HG03025 (cell line): Measurements from ENCODE around the gene NNMT.
"Not testable (repeated sequence)": the region's sequence is repeated elsewhere in the genome, so short reads cannot be mapped to it uniquely, and the experiment has no call there.

Experiments
- ATAC-seq: cut with Tn5 transposase; IDR thresholded peaks from one replicate; pipeline ENCODE4 v1.9.1; 2021; ENCODE audit warnings: mild to moderate bottlenecking, moderate library complexity; ENCODE audit not compliant: unreplicated experiment, low FRiP score

NNMT gene

DNA sequence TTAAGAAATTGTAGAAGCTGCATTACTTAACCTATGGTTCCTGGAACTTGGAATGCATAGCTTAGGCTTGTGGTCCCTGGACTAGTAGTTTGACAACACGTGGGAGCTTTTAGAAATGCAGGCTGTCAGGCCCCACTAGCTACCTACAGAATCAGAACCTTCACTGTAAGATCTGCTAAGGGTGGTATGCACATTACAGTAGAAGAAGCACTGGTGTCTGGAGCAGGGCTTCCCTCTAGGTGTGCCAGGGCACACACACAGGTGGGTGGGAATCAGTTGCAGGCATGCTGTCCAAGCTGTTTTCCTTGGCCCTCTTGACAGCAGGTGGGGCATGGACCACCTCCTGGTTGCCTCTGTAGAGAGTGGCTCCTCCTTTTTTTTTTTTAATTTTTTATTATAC is 8.8 kb downstream of the NNMT start:
- no peak for ATAC-seq

DNA sequence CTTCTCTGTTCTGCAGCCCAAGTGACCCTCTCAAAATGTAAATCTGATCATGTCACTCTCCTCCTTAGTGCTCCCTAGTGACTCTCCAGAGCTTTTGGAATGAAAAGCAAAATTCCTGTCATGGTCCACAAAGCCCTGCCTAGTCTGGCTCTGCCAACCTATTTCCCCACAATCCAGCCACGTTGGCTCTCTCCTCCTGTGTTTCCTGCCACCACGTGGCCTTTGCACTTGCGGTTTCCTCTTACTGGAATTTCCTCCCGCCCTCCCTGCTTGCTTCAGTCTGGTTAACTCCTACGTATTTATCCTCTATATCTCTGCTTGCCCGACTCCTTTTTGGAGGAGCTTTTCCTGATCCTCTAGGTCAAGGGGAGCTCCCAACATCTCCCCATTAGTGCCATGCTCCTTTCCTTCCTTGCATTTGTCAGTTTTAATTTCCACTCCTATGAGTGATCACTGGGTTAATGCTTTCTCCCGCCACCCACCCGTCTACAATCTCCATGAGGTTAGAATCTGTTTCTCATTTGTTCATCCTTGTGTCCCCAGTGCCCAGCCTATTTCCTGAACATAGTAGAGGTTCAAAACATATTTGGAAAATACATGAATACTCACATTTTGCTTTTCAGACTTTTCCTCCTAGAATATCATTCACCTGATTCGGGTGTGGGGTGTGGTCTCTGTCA is 11.5 kb downstream of the NNMT start:
- ATAC-seq = no peak

- ATAC-seq = no peak
These were observed 12.5 kb downstream of the NNMT start for GRCh38 chr11:114308689-114309089.

GRCh38 chr11:114309517-114309916 is 13.3 kb downstream of the NNMT start:
- no peak for ATAC-seq

DNA sequence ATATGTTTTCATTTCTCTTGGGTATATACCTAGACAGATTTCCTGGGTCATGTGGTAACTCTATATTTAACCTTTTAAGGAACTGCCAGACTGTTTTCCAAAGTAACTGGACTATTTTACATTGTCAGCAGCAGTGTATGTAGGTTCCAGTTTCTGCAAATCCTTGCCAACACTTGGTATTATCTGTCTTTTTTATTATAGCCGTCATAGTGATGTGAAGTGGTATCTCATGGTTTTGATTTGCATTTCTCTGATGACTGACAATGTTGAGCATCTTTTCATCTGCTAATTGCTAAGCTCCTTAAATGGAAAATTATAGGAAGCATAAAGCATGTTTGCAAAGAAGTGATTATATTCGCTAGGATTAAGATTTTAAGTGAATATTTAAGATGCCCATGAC is 13.9 kb downstream of the NNMT start:
- no peak for ATAC-seq

DNA sequence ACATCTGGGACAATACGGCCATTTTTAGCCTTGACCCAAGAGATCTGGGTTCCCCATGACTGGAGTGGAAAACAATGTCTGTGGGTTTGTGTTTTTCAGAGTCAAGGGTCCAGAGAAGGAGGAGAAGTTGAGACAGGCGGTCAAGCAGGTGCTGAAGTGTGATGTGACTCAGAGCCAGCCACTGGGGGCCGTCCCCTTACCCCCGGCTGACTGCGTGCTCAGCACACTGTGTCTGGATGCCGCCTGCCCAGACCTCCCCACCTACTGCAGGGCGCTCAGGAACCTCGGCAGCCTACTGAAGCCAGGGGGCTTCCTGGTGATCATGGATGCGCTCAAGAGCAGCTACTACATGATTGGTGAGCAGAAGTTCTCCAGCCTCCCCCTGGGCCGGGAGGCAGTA is 15.7 kb downstream of the NNMT start:
- ATAC-seq = no peak

DNA sequence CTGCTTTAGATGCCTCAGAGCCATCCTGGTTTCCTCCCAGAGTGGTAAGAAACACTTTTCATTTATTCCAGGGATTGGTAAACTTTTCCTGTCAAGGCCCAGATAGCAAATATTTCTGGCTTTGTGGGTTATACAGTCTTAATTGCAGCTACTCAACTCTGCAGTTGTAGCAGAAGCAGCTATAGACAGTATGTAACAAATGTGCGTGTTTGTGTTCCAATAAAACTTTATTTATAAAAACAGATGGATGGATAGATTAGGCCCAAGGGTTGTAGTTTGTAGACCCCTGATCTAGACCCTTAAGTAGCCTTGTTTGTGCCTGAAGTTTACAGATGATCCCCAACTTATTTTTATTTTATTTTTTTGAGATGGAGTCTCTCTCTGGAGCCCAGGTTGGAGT is 17.9 kb downstream of the NNMT start:
- ATAC-seq = no peak

GRCh38 chr11:114315749-114316368 is 19.7 kb downstream of the NNMT start:
- ATAC-seq = no peak

DNA sequence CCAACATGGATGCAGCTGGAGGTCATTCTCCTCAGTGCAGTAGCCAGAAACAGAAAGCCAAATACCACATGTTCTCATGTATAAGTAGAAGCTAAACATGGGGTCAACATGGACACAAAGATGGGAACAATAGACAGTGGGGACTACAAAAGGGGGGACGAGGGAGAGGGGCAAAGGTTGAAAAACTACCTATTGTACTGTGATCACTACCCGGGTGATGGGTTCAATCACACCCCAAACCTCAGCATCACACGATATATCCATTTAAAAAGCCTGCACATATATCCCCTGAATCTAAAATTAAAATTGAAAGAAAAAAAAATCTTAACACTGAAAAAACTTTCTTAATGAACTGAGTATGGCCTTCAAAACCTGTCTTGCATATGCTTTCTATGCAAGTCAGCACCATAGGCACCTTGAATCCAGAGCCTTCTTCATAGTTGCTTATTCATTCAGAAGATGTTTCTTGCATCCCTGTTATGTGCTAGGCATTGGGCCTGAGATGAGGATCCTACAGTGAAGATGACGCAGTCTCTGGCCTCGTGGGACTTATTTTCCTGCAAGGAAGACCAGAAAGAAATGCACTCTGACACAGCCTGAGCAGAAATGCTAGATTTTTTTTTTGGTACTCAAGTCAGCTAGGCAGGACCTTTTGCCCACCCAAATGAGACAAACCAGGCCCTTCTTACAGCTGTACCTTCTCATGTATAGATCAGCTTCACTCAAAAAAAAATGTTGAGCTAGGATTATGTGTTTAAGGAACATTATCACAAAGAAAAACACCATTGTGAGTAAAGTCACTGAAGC is 21.0 kb downstream of the NNMT start:
- no peak for ATAC-seq

DNA sequence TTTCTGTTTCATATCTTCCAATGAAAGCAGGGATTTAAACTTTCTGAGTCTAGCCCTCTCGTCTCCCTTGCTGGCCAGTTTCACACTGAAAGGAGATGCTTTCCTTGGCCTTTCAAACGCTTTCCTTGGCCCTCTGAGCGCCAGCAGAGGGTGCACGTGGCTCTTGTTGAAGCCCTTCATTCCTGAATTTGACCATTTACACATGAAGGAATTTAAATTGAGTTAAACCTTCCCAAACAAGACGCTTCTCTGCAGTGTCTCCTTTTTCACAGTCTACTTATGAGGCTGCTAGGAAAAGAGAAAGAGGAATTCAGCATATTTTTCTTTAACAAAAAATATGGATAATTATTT is 21.6 kb downstream of the NNMT start:
- ATAC-seq = no peak

- ATAC-seq = no peak
These were observed 22.2 kb downstream of the NNMT start for GRCh38 chr11:114318361-114318760.

GRCh38 chr11:114319716-114320328 is 23.6 kb downstream of the NNMT start:
- ATAC-seq = no peak

DNA sequence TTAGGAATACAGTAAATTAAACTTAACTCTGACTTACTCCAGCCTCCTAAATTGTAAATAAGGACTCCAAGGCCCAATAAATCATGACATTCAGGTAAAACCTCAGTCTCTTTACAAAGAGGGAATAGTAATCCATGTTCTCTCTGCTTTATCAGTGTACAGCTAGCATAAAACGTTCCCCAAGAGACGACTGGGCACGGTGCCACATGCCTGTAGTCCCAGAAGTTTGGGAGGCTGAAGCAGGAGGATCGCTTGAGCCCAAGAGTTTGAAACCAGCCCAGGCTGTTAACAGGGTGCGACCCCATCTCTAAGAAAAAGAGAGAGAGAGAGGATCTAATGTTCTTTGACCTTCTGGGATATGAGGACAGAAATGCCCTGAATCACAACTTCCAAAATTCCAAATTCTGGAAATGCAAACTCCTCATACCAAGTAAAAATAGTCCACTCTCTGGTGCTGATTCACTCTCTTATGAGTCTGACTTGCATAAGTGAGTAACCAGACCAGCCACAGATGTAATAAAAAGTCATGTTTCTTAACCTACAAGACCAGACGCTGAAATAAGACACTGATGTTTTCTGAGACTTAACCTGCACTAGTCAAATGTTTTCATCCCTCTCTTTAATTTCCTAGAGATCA is 25.5 kb downstream of the NNMT start:
- no peak for ATAC-seq

GRCh38 chr11:114322934-114323333 is 26.7 kb downstream of the NNMT start:
- no peak for ATAC-seq

DNA sequence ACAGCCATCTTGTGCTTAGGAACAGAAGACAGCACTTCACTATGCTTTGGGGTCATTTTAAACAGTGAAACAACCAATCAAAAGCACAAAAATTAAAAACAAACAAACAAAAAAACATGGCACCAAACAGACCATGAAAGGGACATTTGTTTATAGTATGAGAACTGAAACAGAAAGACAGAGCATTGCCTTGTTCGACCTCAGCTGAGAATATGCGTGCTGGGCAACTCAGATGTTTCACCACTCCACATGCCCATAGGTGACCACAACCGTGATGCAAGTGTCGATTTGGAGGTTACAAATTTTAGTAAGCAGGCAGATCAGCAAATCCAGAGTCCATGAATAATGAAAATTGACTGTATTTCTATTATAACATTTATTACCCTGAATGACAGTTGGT is 30.0 kb downstream of the NNMT start:
- no peak for ATAC-seq

- no peak for ATAC-seq
These were observed 30.6 kb downstream of the NNMT start for GRCh38 chr11:114326776-114327175.

DNA sequence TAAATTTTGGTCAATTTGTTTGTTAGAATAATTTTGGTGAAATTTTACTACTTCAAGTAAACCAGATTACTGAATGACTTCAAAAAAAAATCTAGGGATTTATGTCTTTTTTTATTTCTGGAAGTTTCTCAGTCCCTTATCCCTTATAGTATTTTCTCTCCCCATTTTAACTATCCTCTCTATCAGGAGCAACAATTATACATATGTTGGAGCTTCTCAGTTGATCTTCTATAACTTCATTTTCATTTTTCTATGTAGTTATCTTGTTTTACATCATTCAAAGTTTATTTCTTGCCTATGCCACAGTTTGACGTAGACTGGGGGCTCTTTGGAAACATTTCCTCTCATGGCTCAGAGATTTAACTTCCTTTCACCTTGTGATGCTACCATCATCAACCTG is 34.2 kb downstream of the NNMT start:
- ATAC-seq = no peak

DNA sequence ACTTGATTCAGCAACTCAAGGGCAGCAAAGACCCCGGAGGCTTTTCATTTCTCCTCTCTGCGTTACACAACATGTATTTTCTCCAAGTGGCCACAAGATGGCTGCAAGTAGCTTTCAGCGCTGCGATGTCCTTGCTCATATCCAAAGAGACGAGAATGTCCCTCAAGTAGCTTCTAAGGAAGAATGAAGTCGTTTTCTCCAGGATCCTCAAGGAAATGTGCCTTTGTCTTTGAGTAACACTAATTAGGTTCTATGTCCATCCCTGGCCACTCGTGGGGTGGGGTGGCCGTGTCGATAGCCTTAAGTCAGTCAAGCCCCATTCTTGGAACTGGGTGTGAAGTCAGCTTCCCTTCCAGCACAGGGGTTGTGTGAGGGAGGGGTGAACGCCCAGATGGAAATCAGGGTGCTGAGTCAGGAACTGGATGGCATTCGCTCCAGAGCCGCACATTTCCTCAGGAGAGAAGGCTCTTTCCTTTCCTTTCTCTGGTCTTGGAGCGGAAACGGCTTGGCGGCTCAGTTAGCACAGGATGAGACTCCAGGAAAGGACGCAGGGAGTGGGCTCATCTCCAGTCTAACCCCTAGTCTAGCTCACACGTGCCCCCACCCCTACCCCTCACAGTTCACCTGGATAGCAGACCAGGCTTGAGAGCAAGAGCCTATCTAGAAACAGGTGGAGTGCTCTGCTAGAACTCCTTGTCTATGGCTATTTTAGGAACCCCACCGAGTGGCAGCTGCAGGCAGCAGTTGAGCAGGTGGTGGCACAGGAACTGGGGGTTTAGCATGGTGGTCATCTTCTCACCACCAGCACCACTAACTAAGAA is 44.3 kb downstream of the NNMT start:
- ATAC-seq = no peak

DNA sequence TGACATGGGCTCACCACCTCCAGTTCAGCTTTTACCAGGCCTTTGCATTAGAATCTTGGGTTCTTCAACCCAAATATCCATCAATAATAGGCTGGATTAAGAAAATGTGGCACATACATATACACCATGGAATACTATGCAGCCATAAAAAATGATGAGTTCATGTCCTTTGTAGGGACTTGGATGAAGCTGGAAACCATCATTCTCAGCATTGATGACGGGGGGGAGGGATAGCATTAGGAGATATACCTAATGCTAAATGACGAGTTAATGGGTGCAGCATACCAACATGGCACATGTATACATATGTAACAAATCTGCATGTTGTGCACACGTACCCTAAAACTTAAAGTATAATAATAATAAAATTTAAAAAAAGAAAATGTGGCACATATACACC is 45.5 kb downstream of the NNMT start:
- ATAC-seq = not testable (repeated sequence)

DNA sequence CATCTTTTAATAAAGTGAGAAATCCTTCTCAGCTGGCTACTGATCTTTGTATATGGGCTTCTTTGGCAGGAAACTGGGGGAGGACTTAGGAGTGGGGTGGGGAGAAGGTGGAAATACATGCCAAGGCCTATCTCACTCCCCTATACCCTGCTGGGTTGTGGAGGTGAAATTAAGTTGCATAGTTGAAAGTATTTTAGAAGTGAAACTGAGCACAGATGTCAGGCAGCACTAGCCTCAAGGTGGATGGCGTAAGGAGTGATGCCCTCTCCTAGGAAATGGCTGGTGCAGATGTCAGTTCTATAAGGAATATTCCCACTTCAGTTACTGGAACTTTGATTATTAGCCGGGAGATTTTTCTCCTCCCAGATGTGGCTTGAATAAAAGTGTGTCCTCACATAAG is 46.3 kb downstream of the NNMT start:
- ATAC-seq = no peak
